ENCODE data around the gene SLC38A11.

GRCh38 chr2:164964700-164965099 lies 9.4 kb upstream of the SLC38A11 start:
- no peak for TF ChIP-seq POLR2AphosphoS5 (IDR thresholded peaks at IDR 0.05; ENCODE audit: insufficient read depth in 1 of 2, low read depth in 1 of 2)
- TF ChIP-seq CTCF (IDR thresholded peaks at IDR 0.05) = no peak

All from vagina (tissue), 2 donors.